Glomerular visceral epithelial cell (primary cell): ENCODE results near the gene KCNMA1.
"Not testable (repeated sequence)": the region's sequence is repeated elsewhere in the genome, so short reads cannot be mapped to it uniquely, and the experiment has no call there.

ENCODE experiments used
- DNase-seq: peaks from one replicate; pipeline ENCODE4 v3.0.0-alpha.2; 2016; ENCODE audit errors: extremely low spot score

Gene KCNMA1

DNA sequence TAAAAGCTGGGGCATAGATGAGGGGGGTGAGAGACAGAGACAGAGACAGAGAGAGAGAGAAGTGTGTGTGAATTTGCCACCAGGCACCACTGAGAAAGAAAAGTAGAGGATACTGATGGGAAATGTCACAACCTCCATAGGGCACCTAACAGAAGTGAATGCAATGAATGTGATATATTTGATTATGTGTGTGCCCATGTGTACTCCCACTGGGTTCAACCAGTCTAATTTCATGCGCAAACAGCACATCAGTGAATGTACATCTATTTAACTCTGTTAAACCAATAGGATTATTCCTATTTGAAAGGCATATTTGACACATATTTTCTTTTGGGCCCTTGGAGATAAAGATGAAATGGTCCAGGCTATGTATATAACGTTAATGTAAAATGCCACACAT, 241.3 kb downstream of the KCNMA1 start:
- DNase-seq, result no peak

- no peak for DNase-seq
Measured at GRCh38 chr10:77393821-77394501, 243.6 kb downstream of the KCNMA1 start.

GRCh38 chr10:77393411-77393810, 244.2 kb downstream of the KCNMA1 start:
- no peak for DNase-seq

GRCh38 chr10:77392851-77393250, 244.8 kb downstream of the KCNMA1 start:
- DNase-seq, result peak; percentile 96

- DNase-seq, result no peak
Measured at GRCh38 chr10:77392236-77392721, 245.3 kb downstream of the KCNMA1 start.

DNA sequence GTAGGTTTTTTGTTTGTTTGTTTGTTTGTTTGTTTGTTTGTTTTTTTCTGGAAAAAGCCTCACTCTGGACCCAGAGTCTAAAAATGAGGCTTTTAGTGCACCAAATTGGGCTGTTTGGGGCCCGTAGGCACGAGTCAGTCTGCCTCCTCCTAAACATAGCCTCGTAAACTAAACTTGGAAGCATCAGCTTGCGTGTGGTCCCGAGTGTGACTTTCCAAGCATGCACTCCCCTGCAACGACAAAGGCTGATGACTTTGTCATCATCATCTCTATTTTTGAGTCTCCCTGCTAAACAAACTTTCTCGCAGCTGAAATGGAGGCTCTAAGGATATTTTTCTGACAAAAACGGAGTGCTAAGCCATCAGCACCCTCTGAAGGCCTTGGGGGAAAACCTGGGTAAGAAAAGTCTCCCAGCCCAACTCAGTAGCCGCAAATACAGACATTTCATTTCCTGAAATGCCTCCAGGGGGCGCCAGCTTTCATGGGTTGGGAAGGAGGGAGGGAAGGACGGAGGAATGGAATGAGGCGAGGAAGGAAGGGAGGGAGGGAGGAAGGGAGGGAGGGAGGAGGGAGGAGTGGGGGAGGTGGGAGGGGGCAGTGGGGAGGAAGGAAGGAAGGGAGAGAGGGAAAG, 245.9 kb downstream of the KCNMA1 start:
- DNase-seq, result peak; percentile 89

- DNase-seq, result no peak
Measured at GRCh38 chr10:77390481-77390891, 247.1 kb downstream of the KCNMA1 start.

DNA sequence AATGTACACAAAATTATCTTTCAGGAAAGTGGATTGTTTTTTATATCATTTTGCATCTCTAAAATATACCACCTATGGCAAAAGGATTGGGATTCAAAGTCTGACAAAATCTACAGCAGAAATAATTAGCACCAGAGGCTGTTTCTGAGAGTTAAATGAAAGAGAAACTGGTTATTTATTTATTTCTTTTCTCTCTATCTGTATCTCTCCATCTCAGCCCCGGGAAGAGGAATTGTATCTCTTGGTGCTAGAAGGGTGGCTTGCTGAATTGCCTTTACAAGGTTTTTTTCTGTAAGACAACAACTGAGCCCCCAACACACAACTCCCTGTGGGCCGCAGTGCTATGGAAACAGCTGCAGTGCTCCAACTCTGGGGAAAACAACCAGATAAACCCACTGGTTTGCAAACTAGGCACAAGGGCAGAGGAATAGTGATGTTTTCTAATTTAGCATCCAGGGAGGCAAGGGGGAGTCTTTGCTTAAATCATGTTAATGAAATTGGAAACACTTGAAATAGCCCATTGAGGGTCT, 249.0 kb downstream of the KCNMA1 start:
- DNase-seq, result no peak

GRCh38 chr10:77387701-77388100, 249.9 kb downstream of the KCNMA1 start:
- DNase-seq, result not testable (repeated sequence)

DNA sequence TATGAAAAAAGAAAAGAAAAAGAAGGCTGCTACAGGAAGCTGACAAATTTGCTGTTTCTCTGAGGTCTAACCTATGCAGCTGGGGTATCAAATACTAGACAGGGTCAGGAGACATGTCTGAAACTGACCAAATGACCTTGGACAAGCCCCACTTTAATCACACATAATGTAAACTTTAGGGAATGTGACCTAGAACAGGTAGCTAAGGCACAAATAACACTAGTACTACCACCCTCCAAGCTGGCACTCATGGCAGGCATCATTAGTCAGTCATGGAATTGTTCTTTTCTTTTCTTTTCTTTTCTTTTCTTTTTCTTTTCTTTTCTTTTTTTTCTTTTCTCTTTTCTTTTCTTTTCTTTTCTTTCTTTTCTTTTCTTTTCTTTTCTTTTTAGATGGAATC, 250.4 kb downstream of the KCNMA1 start:
- DNase-seq, result no peak

GRCh38 chr10:77386838-77387237, 250.8 kb downstream of the KCNMA1 start:
- peak; percentile 32 for DNase-seq

DNA sequence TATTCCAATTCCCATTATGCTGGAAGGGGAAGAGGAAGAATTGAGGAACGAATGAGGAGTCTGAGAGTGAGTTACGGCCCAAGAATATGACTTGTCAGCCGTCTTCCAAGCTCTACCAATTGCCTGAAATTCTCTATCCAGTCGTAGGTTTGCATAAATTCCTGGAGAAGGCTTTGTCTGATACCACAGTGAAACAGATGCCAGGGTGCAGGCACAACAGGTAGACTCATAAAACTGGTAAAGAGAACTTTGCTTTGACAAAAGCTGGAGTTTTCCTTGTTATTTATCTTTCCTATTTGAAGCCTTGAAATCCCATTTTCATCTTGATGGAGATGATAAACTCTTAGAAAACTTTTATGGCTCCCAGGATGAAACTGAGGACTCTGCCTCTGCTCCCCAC, 251.2 kb downstream of the KCNMA1 start:
- no peak for DNase-seq

DNA sequence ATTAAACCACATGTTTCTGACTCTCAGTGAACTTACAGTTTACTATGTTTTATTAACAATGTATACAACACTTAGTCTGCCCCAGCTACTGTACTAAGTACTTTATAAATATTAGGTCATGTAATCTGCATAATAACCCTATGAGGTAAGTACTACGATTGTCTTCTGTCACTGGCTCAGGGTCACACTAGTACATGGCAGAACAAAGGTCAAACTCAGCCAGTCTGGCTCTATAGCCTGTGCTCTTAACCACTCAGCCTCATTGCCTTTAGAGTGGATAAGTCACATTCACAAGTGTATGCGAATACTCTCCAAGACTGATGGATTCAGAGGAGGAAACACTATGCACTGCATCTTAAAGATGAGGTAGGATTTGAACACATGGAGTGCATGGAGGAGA, 252.3 kb downstream of the KCNMA1 start:
- no peak for DNase-seq

DNA sequence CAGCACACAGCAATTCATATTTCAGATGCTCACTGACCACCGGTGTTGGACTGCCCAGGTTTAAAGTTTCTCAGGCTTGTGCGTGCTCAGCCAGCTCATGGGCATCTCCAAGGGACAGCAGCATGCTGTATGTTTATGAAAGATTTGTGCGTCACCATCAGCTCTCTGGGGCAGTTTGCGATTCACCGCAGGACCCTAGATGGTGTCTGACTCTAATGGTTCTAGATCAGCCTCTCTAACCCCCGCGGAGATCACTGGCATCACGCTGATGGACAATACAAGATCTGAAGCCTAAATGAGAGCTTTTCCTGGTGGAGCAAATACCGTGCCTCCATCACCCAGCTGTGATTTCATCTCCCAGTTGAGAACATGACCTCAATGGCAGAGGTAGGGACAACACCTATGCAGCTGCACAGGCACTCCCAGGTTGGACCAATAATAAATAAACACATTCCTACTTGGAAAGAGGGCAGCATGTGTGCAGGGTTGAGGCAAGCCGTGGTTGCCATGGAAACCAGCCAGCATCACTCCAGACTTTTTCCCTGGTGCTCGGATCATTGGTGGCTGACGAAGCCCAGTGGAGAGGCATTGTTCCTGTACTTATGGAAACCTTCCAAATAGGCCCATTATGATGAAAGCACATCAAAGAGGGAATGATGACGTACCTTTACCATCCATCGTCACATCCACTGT, 253.6 kb downstream of the KCNMA1 start:
- DNase-seq, result no peak

- DNase-seq, result no peak
Measured at GRCh38 chr10:77381750-77382149, 255.9 kb downstream of the KCNMA1 start.

DNA sequence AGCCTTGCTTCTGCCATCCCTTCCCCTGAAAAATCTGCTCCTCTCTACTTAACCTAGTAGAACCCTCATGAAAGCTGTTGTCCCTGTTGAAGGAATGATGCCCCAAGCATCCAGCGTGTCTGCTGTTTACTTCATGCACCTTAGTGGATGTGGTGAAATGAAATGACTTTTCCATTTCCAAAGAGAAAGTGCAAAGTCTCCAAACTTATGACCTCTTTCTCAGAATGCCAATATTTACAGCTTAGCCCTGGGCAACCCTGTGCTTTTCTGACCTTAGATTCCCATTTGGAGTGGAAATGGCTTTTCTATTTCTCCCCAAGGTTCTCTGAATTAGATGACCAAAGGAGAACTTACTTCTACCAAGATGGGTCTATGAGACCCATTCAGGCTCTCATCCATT, 256.9 kb downstream of the KCNMA1 start:
- DNase-seq, result no peak

DNA sequence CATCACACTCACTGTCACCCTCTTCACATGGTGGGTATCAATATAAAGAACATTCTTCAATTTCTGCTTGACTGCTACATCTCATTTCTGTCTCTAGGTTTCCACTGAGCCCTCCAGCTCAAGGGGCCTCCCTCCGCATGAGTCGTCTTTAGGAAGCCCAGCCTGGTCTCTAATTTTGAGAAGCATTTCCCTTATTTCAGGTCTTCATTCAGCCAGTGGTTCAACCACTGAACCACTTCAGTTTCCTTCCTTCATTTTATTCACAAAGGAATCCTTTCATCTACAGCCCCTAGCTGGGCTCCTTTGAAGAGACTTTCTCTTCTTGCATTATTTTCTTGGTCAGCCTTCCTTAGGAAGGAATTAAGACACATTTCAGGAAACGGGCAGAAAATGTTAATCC, 257.4 kb downstream of the KCNMA1 start:
- DNase-seq, result no peak

- no peak for DNase-seq
Measured at GRCh38 chr10:77378366-77379349, 258.9 kb downstream of the KCNMA1 start.

GRCh38 chr10:77377678-77378352, 259.8 kb downstream of the KCNMA1 start:
- no peak for DNase-seq

- DNase-seq, result no peak
Measured at GRCh38 chr10:77377034-77377433, 260.6 kb downstream of the KCNMA1 start.

- DNase-seq, result no peak
Measured at GRCh38 chr10:77374189-77374656, 263.4 kb downstream of the KCNMA1 start.
